ENCODE data around the gene SNX6.
"Not testable (repeated sequence)": the region's sequence is repeated elsewhere in the genome, so short reads cannot be mapped to it uniquely, and the experiment has no call there.

The SNX6 gene

DNA sequence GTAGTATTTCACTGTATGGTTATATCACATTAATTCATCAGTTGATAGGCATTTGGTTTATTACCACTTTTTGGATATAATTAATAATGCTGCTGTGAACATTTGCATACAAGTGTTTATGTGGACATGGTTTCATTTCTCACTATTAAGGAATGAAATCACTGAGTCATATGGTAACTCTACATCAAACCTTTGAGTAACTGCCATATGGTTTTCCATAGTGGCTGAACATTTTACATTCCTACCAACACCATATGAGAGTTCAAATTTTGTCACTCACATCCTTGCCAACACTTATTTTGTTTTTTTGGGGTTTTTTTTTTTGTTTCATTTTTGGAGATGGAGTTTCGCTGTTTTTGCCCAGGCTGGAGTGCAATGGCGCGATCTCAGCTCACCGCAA is 60.2 kb downstream of the SNX6 start:
- Histone ChIP-seq H2AFZ (ENCODE audit: low read length, unreplicated experiment) (no peak overlapping the region), H3K79me2 (ENCODE audit: control insufficient read depth, insufficient read depth, low read length, unreplicated experiment) (peaks cover 4% of the 10 kb centered on the region), H3K4me3 (ENCODE audit: low read depth, low read length) (no peak overlapping the region), H3K4me1 (ENCODE audit: control insufficient read depth, insufficient read depth, low read length, unreplicated experiment) (no peaks in the 10 kb centered on the region), H3K27ac (ENCODE audit: low read depth, low read length) (no peak overlapping the region), H3K27me3 (ENCODE audit: insufficient read depth, low read length) (no peaks in the 10 kb centered on the region), H3K36me3 (ENCODE audit: insufficient read depth, low read length) (peaks cover 38% of the 10 kb centered on the region)

GRCh38 chr14:34568803-34569202 is 61.1 kb downstream of the SNX6 start:
- Histone ChIP-seq H3K27me3 (ENCODE audit: insufficient read depth, low read length) (no peaks in the 10 kb centered on the region), H3K4me3 (ENCODE audit: low read depth, low read length) (no peak overlapping the region), H3K27ac (ENCODE audit: low read depth, low read length) (no peak overlapping the region), H3K4me1 (ENCODE audit: control insufficient read depth, insufficient read depth, low read length, unreplicated experiment) (no peaks in the 10 kb centered on the region), H2AFZ (ENCODE audit: low read length, unreplicated experiment) (no peak overlapping the region), H3K79me2 (ENCODE audit: control insufficient read depth, insufficient read depth, low read length, unreplicated experiment) (peaks cover 4% of the 10 kb centered on the region), H3K36me3 (ENCODE audit: insufficient read depth, low read length) (peaks cover 38% of the 10 kb centered on the region)

- Histone ChIP-seq H2AFZ (ENCODE audit: low read length, unreplicated experiment) (no peak overlapping the region), H3K27ac (ENCODE audit: low read depth, low read length) (no peak overlapping the region), H3K27me3 (ENCODE audit: insufficient read depth, low read length) (no peaks in the 10 kb centered on the region), H3K4me3 (ENCODE audit: low read depth, low read length) (no peak overlapping the region), H3K79me2 (ENCODE audit: control insufficient read depth, insufficient read depth, low read length, unreplicated experiment) (no peaks in the 10 kb centered on the region), H3K36me3 (ENCODE audit: insufficient read depth, low read length) (peaks cover 20% of the 10 kb centered on the region), H3K4me1 (ENCODE audit: control insufficient read depth, insufficient read depth, low read length, unreplicated experiment) (no peaks in the 10 kb centered on the region)
Observed at GRCh38 chr14:34562776-34563150, 67.2 kb downstream of the SNX6 start.

DNA sequence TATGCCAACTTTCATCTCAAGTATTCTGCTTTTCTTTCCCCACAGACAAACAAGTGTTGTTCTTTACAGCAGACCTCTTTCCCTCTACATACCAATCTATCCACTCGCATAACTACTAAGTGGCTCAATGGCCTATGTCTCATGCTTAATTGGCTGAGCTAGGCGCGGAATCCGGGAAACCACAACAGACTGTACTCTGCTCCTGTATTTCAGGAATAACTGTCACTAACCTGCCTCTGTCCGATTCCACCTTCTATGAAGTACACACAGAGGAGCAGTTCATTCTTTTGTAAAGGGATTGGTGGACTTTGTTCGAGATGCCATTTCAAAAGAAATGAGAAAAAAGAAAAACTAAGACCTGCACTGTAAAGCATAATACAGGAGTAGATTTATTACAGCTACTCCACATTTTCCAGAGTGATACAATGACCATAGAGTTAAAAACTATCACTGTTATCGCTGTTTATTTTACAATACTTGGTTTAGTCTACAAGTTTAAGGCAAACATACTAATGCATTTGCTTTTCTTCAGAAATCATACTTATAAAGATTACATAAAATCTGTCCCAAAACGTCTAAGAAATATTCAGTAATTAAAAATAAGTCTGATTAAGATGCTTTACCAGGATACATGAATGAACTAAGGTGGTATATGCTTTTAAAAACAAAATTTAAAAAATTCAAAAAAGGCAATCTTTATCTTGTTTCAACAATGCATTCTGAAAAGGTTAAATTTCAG is 67.7 kb downstream of the SNX6 start:
- not testable (repeated sequence) for H3K27ac ChIP-seq (ENCODE audit: low read depth, low read length); H3K27me3 ChIP-seq (ENCODE audit: insufficient read depth, low read length); H3K4me3 ChIP-seq (ENCODE audit: low read depth, low read length); H2AFZ ChIP-seq (ENCODE audit: low read length, unreplicated experiment); H3K4me1 ChIP-seq (ENCODE audit: control insufficient read depth, insufficient read depth, low read length, unreplicated experiment); H3K79me2 ChIP-seq (ENCODE audit: control insufficient read depth, insufficient read depth, low read length, unreplicated experiment)
- H3K36me3 ChIP-seq (ENCODE audit: insufficient read depth, low read length) = peaks cover 14% of the 10 kb centered on the region

- H2AFZ ChIP-seq (ENCODE audit: low read length, unreplicated experiment); H3K4me1 ChIP-seq (ENCODE audit: control insufficient read depth, insufficient read depth, low read length, unreplicated experiment); H3K27ac ChIP-seq (ENCODE audit: low read depth, low read length); H3K79me2 ChIP-seq (ENCODE audit: control insufficient read depth, insufficient read depth, low read length, unreplicated experiment); H3K36me3 ChIP-seq (ENCODE audit: insufficient read depth, low read length); H3K4me3 ChIP-seq (ENCODE audit: low read depth, low read length); H3K27me3 ChIP-seq (ENCODE audit: insufficient read depth, low read length): not testable (repeated sequence)
Observed at GRCh38 chr14:34556498-34556829, 73.5 kb downstream of the SNX6 start.

DNA sequence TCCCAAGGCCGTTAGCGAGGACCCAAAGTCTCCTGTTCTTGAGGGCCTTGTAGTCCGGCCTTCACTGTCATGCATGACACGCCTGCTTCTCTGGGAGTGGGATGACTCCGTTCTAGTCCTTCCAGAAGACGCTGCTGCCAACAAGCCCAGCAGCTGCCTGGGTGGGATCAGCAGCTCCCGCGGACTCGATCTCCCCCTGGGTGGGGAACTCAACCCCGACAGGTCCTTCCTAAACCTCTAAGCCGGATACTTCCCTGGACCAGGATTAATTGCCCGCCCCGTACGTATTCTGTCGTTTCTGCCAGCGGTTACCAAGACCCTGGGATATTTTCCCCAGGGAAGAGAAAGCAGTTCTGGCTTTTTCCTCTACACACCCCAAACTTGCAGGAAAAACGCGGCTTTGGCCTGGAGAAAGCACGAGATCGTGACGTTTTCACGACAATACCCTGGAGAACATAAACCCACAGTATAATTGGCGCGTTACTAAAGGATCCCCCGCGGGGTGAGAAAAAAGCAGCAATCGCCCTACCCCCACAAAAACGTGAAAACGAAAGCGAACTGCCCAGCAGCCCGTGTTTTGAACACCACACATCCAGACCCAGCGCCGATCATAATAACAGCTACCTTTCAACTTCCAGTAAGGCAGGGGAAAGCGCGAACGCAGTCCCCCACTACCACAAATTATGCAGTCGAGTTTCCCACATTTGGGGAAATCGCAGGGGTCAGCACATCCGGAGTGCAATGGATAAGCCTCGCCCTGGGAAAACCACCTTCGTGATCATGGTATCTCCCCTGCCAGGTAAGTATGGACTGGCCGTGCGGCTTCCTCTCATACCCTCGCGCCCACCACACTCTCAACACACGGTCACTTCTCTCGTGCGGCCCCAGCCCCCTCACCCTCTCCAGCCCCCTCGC is 74.1 kb downstream of the SNX6 start:
- H2AFZ ChIP-seq (ENCODE audit: low read length, unreplicated experiment) = not testable (repeated sequence)

GRCh38 chr14:34554540-34555250 is 75.3 kb downstream of the SNX6 start:
- Histone ChIP-seq H3K4me1 (ENCODE audit: control insufficient read depth, insufficient read depth, low read length, unreplicated experiment) (peaks cover 9% of the 10 kb centered on the region), H3K79me2 (ENCODE audit: control insufficient read depth, insufficient read depth, low read length, unreplicated experiment) (no peaks in the 10 kb centered on the region), H3K27me3 (ENCODE audit: insufficient read depth, low read length) (no peaks in the 10 kb centered on the region), H3K4me3 (ENCODE audit: low read depth, low read length) (peak overlapping the region; percentile 23), H3K36me3 (ENCODE audit: insufficient read depth, low read length) (no peaks in the 10 kb centered on the region), H2AFZ (ENCODE audit: low read length, unreplicated experiment) (no peak overlapping the region), H3K27ac (ENCODE audit: low read depth, low read length) (peak overlapping the region; percentile 29)

More for the DNA sequence above, 74.1 kb downstream of the SNX6 start:
- not testable (repeated sequence) for H3K4me1 ChIP-seq (ENCODE audit: control insufficient read depth, insufficient read depth, low read length, unreplicated experiment); H3K27ac ChIP-seq (ENCODE audit: low read depth, low read length); H3K4me3 ChIP-seq (ENCODE audit: low read depth, low read length); H3K79me2 ChIP-seq (ENCODE audit: control insufficient read depth, insufficient read depth, low read length, unreplicated experiment); H3K27me3 ChIP-seq (ENCODE audit: insufficient read depth, low read length); H3K36me3 ChIP-seq (ENCODE audit: insufficient read depth, low read length)

- H3K27ac ChIP-seq (ENCODE audit: low read depth, low read length); H3K4me1 ChIP-seq (ENCODE audit: control insufficient read depth, insufficient read depth, low read length, unreplicated experiment); H3K27me3 ChIP-seq (ENCODE audit: insufficient read depth, low read length); H3K79me2 ChIP-seq (ENCODE audit: control insufficient read depth, insufficient read depth, low read length, unreplicated experiment); H2AFZ ChIP-seq (ENCODE audit: low read length, unreplicated experiment); H3K4me3 ChIP-seq (ENCODE audit: low read depth, low read length); H3K36me3 ChIP-seq (ENCODE audit: insufficient read depth, low read length): not testable (repeated sequence)
Observed at GRCh38 chr14:34549276-34549966, 80.5 kb downstream of the SNX6 start.

DNA sequence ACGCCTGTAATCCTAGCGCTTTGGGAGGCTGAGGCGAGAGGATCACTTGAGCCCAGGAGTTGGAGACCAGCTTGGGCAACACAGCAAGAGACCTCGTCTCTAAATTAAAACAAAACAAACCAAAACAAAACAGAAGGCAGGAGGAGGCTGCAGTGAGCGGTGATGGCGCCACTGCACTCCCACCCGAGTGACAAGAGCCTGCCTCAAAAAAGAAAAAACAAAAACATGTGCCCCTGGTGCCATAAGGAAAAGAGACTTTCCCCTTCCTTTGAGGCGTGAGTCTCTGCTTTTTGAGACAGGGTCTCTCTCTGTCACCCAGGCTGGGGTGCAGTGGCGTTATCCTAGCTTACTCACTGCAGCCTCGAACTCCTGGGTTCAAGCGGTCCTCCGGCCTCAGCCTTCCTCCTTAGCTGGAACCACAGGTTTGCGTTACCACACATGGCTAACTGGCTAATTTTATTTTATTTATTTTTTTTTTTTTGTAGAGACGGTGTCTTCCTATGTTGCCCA is 81.4 kb downstream of the SNX6 start:
- Histone ChIP-seq H3K27ac (ENCODE audit: low read depth, low read length) (no peak overlapping the region), H2AFZ (ENCODE audit: low read length, unreplicated experiment) (no peak overlapping the region), H3K4me3 (ENCODE audit: low read depth, low read length) (no peak overlapping the region), H3K4me1 (ENCODE audit: control insufficient read depth, insufficient read depth, low read length, unreplicated experiment) (no peaks in the 10 kb centered on the region), H3K36me3 (ENCODE audit: insufficient read depth, low read length) (no peaks in the 10 kb centered on the region), H3K27me3 (ENCODE audit: insufficient read depth, low read length) (no peaks in the 10 kb centered on the region), H3K79me2 (ENCODE audit: control insufficient read depth, insufficient read depth, low read length, unreplicated experiment) (no peaks in the 10 kb centered on the region)

DNA sequence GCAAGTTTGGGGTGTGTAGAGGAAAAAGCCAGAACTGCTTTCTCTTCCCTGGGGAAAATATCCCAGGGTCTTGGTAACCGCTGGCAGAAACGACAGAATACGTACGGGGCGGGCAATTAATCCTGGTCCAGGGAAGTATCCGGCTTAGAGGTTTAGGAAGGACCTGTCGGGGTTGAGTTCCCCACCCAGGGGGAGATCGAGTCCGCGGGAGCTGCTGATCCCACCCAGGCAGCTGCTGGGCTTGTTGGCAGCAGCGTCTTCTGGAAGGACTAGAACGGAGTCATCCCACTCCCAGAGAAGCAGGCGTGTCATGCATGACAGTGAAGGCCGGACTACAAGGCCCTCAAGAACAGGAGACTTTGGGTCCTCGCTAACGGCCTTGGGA is 82.8 kb downstream of the SNX6 start:
- not testable (repeated sequence) for H3K36me3 ChIP-seq (ENCODE audit: insufficient read depth, low read length); H3K4me3 ChIP-seq (ENCODE audit: low read depth, low read length); H3K27ac ChIP-seq (ENCODE audit: low read depth, low read length); H3K79me2 ChIP-seq (ENCODE audit: control insufficient read depth, insufficient read depth, low read length, unreplicated experiment); H2AFZ ChIP-seq (ENCODE audit: low read length, unreplicated experiment); H3K4me1 ChIP-seq (ENCODE audit: control insufficient read depth, insufficient read depth, low read length, unreplicated experiment); H3K27me3 ChIP-seq (ENCODE audit: insufficient read depth, low read length)
